ENCODE results near the gene PRMT5.
"Not testable (repeated sequence)": the region's sequence is repeated elsewhere in the genome, so short reads cannot be mapped to it uniquely, and the experiment has no call there.

Gene PRMT5

DNA sequence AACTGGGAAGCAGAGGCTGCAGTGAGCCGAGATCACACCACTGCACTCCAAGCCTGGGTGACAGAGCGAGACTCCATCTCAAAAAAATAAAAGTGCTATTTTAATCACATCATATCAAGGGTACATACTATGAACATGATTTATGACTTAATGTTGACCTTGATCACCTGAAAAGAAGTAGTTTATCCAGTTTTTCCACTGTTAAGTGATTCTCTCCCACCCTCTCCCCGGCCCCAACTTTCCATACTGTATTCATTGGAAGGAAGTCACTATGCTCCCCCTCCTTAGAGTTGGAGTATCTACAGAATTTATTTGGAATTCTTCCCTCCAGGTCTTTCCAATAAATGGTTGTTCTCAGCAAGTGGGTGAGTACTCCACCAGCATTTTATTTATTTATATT lies 3.0 kb upstream of the PRMT5 start:
- no peak for DNase-seq (ENCODE audit: low spot score)

- DNase-seq (ENCODE audit: low spot score), result no peak
Observed at GRCh38 chr14:22929961-22930364, 787 bp upstream of the PRMT5 start.

GRCh38 chr14:22928237-22929103 lies 706 bp downstream of the PRMT5 start:
- no peak for DNase-seq (ENCODE audit: low spot score)

DNA sequence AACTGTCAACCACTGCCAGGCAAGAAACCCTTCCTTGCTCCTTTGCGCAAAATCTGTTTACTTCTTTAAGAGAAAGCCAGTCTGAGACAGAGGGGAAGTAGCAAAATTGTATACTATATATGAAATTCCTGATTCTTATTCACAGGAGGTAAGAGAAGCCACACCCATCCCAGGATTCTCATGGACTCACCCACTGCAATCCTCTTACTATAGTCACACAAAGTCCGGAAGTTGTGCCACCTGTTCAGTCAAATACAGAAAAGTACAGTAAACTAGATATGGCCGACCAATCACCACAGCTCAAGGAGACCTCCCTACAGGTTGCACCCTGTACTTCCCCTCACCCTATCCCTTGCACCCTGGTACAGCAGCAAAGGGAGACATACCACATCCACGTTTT lies 2.9 kb downstream of the PRMT5 start:
- no peak for DNase-seq (ENCODE audit: low spot score)

DNA sequence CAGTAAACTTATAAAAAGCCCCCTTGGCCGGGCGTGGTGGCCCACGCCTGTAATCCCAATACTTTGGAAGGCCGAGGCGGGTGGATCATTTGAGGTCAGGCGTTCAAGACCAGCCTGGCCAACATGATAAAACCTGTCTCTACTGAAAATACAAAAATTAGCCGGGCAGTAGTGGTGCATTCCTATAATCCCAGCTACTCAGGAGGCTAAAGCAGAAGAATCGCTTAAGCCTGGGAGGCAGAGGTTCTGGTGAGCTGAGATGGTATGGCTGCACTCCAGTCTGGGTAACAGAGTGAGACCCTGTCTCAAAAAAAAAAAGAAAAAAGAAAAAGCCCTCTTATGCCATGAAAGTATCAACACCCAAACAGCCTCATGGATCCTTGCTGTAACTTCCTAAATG lies 3.7 kb downstream of the PRMT5 start:
- DNase-seq (ENCODE audit: low spot score), result no peak

DNA sequence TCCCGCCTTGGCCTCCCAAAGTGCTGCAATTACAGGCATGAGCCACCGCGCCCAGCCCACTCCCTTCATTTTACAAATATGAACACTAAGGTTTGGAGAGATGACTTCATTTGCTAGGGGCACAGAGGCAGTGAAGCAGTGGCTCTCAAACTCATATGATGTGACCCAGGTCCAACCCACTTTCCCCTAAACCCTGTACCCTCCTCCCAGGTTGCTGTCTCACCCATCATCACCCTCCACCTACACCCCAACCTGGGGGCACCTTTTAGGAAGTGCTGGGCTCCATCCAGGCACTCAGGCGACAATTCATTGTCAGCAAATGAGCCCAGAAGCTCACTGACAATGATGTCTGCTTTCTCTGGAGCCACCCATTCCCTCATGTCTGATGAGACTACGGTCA lies 5.4 kb downstream of the PRMT5 start:
- DNase-seq (ENCODE audit: low spot score), result no peak

DNA sequence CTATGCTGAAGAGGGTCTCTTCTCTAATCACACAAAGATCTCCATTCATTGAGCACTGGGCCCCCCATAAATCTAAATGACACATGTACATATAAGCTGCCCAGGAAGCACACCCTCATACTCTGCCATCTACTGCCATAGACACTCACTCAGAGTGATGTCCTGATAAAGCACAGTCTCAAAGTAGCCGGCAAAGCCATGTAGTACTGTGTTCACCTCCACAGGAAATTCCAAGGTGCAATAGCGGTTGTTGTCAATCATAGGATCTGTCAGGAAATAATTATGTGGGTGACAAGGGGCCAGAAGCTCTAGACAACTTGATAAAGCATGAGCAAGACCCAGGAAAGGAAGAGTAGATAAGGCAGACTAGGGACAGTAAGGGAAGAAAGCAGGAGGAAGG lies 6.9 kb downstream of the PRMT5 start:
- DNase-seq (ENCODE audit: low spot score), result no peak

DNA sequence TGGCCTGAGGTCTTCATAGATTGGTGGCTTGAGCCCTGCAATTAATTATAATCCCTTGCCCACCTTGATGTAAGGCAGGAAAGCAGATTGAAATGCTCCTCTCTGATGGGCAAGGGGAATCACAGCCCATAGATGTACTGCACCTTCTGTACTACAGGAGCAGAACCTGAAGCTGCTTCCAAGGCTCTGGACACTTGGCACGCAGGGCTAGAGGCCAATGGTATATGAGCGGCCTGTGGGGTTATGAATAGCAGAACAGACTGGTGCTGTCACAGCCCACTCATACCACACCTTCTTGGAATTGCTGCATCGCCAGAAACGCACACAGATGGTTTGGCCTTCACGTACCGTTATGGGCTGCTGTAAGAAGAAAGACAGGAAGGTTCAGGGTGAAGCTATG lies 8.5 kb downstream of the PRMT5 start:
- no peak for DNase-seq (ENCODE audit: low spot score)

- DNase-seq (ENCODE audit: low spot score), result no peak
Observed at GRCh38 chr14:22919601-22919921, 9.6 kb downstream of the PRMT5 start.

- DNase-seq (ENCODE audit: low spot score), result peak; percentile 92
Observed at GRCh38 chr14:22918804-22919600, 10.2 kb downstream of the PRMT5 start, which contains the start of gene RBM23. TSS of gene RBM23 (minus strand) at chr14:22919149.

GRCh38 chr14:22915886-22916521 lies 13.2 kb downstream of the PRMT5 start:
- no peak for DNase-seq (ENCODE audit: low spot score)

DNA sequence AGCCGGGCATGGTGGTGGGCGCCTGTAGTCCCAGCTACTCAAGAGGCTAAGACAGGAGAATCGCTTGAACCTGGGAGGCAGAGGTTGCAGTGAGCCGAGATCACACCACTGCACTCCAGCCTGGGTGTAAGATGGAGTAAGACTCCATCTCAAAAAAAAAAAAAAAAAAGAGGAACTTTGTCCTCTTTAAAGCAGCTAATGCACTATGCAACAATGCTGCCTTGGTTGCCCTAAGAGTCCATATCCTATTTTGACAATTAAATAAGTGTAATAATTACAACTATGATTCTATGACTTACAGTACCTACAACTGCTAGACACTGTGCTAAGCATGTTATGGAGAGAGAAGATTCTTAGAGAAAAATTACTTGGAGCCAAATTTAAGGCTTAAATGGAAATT lies 14.3 kb downstream of the PRMT5 start:
- not testable (repeated sequence) for DNase-seq (ENCODE audit: low spot score)

DNA sequence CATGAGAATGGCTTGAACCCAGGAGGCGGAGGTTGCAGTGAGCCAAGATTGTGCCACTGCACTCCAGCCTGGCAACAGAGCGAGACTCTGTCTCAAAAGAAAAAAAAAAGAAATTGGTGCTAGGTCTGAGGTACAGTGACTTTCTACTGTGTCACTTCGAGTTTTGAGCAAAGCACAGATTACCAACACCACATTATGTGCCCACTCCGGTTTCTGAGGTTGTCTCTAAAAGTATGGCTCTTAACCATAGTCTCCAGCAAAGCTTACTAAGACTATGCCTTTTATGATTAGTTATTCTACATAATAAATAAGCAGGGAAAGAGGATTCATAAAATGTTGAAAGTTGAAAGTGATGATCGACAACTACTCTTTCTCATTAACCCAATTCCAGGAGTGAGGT lies 18.3 kb downstream of the PRMT5 start:
- no peak for DNase-seq (ENCODE audit: low spot score)

GRCh38 chr14:22908601-22909000 lies 20.6 kb downstream of the PRMT5 start:
- peak; percentile 36 for DNase-seq (ENCODE audit: low spot score)

GRCh38 chr14:22907429-22907828 lies 21.7 kb downstream of the PRMT5 start:
- no peak for DNase-seq (ENCODE audit: low spot score)

DNA sequence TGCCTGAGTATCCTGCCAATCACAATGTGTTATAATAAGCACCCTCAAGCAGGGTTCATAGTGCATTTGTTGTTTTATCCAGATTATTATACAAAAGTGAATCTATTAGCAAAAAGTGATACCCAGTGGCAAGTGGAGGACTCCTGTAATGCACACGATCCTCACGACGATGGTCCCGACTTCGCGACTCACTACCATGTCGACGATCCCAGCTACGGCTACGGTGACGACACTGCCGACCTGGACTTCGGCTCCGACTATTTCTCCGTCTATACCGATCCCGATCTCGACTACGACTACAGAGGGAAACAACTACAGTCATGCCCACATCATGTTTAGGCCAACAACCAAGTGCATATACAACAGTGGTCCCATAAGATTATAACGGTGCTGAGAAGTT lies 23.1 kb downstream of the PRMT5 start:
- no peak for DNase-seq (ENCODE audit: low spot score)

DNA sequence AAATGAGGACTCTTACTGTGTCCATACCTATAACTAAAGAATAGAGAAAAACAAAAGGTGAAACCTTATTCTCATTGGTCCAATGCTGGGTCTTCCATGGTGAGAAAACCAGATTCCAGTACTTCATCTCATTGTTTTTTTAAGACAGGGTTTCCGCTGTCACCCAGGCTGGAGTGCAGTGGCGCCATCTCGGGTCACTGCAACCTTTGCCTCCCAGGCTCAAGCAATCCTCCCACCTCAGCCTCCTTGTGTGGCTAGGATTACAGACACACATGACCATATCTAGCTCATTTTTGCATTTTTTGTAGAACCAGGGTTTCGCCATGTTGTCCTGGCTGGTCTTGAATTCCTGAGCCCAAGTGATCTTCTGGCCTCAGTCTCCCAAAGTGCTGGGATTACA lies 23.5 kb downstream of the PRMT5 start:
- no peak for DNase-seq (ENCODE audit: low spot score)

- DNase-seq (ENCODE audit: low spot score), result no peak
Observed at GRCh38 chr14:22903742-22904087, 25.5 kb downstream of the PRMT5 start.

DNA sequence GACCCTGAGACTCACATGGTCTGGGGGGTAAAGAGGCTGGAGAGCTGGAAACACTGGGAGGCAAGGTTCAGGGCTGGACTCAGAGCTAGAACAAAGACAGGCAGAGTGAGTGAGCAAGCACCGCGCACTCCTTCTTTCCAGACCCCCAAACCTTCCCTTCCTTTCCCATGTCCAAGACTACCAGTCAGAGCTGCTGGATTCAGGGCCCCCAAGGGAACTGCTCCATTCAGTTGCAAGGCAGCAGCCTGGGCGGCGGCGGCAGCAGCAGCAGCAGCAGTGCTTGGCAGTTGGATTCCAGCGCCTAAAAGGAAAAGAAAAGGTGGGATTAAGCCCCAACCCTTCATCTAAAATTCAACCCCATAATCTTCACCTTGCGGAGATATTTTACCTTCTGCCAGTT lies 27.4 kb downstream of the PRMT5 start:
- no peak for DNase-seq (ENCODE audit: low spot score)

GRCh38 chr14:22900081-22900799 lies 28.9 kb downstream of the PRMT5 start:
- DNase-seq (ENCODE audit: low spot score), result peak; percentile 62

GRCh38 chr14:22898302-22899090 lies 30.7 kb downstream of the PRMT5 start:
- no peak for DNase-seq (ENCODE audit: low spot score)

- no peak for DNase-seq (ENCODE audit: low spot score)
Observed at GRCh38 chr14:22897357-22897756, 31.8 kb downstream of the PRMT5 start.
